ENCODE results near the gene ALG9.

DNA sequence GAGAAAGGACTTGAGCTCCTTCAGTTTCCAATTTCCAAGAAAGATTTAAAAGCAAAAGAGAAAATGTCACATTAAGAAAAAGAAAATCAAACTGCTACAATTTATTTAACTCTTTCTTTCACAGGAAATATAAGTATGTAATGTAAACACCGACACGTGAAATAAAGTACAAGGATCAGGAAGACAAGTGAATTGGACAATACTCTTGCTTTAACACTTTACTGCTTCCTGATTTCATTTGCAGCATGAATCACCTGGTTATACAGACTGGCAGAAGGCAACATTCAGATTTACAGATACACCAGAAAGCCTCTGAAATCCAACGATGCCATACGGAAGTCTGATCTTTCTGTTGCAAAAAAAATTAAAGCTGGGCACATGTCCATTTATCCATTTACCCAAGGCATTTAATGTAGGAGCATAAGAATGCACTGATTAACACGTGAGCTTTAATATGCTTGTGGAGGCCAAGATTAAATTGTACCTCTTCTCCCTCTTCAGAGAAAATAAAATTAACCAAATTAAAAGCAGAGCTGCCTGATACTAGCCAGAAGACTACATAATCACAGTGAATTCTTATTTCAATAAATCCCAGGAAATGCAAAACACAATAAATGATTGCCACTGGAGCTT is 89.2 kb downstream of the ALG9 start:
- TF ChIP-seq, protein P1, sequence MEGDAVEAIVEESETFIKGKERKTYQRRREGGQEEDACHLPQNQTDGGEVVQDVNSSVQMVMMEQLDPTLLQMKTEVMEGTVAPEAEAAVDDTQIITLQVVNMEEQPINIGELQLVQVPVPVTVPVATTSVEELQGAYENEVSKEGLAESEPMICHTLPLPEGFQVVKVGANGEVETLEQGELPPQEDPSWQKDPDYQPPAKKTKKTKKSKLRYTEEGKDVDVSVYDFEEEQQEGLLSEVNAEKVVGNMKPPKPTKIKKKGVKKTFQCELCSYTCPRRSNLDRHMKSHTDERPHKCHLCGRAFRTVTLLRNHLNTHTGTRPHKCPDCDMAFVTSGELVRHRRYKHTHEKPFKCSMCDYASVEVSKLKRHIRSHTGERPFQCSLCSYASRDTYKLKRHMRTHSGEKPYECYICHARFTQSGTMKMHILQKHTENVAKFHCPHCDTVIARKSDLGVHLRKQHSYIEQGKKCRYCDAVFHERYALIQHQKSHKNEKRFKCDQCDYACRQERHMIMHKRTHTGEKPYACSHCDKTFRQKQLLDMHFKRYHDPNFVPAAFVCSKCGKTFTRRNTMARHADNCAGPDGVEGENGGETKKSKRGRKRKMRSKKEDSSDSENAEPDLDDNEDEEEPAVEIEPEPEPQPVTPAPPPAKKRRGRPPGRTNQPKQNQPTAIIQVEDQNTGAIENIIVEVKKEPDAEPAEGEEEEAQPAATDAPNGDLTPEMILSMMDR (conservative IDR thresholded peaks at IDR 0.05; ENCODE audit: low read length) = no peak
- no peak for TF ChIP-seq EZH2phosphoT487 (IDR thresholded peaks at IDR 0.05; ENCODE audit: borderline replicate concordance)
